NCI-H82 treated with DMSO at 0.1 percent for 48 hours (cell line): ENCODE data around the gene CPNE1.
A peak's percentile ranks its signal among the peaks of the same experiment; 100 is the strongest.

Experiments used
- DNase-seq: peaks from one replicate; lab custom pipeline; 2025; ENCODE audit not compliant: unreplicated experiment; lab: John Stamatoyannopoulos, UW

CPNE1 gene

GRCh38 chr20:35621560-35621946, 43.1 kb downstream of the CPNE1 start:
- DNase-seq = no peak

- DNase-seq = no peak
Measured at GRCh38 chr20:35620818-35621559, 43.7 kb downstream of the CPNE1 start.

GRCh38 chr20:35619196-35620095, 45.3 kb downstream of the CPNE1 start:
- peak; percentile 78 for DNase-seq

GRCh38 chr20:35618263-35619131, 46.2 kb downstream of the CPNE1 start:
- DNase-seq = no peak

- DNase-seq = peak; percentile 39
Measured at GRCh38 chr20:35617397-35618262, 47.1 kb downstream of the CPNE1 start.

- no peak for DNase-seq
Measured at GRCh38 chr20:35616465-35617396, 48.0 kb downstream of the CPNE1 start.

GRCh38 chr20:35615667-35616464, 48.8 kb downstream of the CPNE1 start, which contains the start of gene SPAG4:
SPAG4 (plus strand) TSS chr20:35615829; CDS start chr20:35616004, 175 bp downstream.
- DNase-seq = peak; percentile 95

GRCh38 chr20:35611482-35611881, 53.2 kb downstream of the CPNE1 start:
- DNase-seq = no peak

GRCh38 chr20:35610833-35611427, 53.8 kb downstream of the CPNE1 start:
- no peak for DNase-seq

- DNase-seq = no peak
Measured at GRCh38 chr20:35607003-35607735, 57.5 kb downstream of the CPNE1 start.

GRCh38 chr20:35606127-35606526, 58.6 kb downstream of the CPNE1 start:
- DNase-seq = no peak

GRCh38 chr20:35604449-35604747, 60.3 kb downstream of the CPNE1 start:
- DNase-seq = no peak

- DNase-seq = no peak
Measured at GRCh38 chr20:35603695-35604448, 60.8 kb downstream of the CPNE1 start.

- no peak for DNase-seq
Measured at GRCh38 chr20:35602851-35603495, 61.7 kb downstream of the CPNE1 start.

GRCh38 chr20:35601990-35602389, 62.7 kb downstream of the CPNE1 start:
- DNase-seq = no peak
